HCT116 (cell line): ENCODE measurements around the gene MIS18BP1. TPM values are rescaled to one million over a fixed set of nuclear protein-coding genes. Genes with fewer than 3 reads are reported as not detected.
A peak's percentile ranks its signal among the peaks of the same experiment; 100 is the strongest.
"Not testable (repeated sequence)": the region's sequence is repeated elsewhere in the genome, so short reads cannot be mapped to it uniquely, and the experiment has no call there.

Source experiments
- ATAC-seq: fragments of 200-7000 bp; cut with Tn5 transposase; 2 replicates; pipeline ENCODE4 v1.9.1; 2020; ENCODE audit warnings: mild to moderate bottlenecking, moderate library complexity
- BruUV-seq: library from RNA; stranded (reverse); fragments of 400-500 nt; replicated peaks from 2 replicates; lab custom pipeline; 2021; lab: Mats Ljungman, UMichigan
- CTCF ChIA-PET: fragments of 300-600 bp; sonication (Branson Sonifier 250); formaldehyde crosslinking; loops from one replicate; lab custom pipeline; 2021; ENCODE audit warnings: antibody characterized with exemption; lab: Charles Lee
- POLR2A ChIA-PET: fragments of 300-600, 350-600 bp; sonication (Branson Sonifier 250); formaldehyde crosslinking; loops from one replicate; lab custom pipeline; 2021; ENCODE audit warnings: antibody characterized with exemption; lab: Charles Lee
- RAD21 ChIA-PET, 2 experiments: fragments of 300-600 bp; sonication (Branson Sonifier 250); formaldehyde crosslinking; loops; one replicate each; lab custom pipeline; 2023; ENCODE audit warnings: low total read pairs in 2 of 2; ENCODE audit not compliant: uncharacterized antibody in 2 of 2, unreplicated experiment in 2 of 2, low non-redundant PET in 1 of 2; lab: Charles Lee
- DNase-seq: peaks from one replicate; pipeline ENCODE4 v3.0.0-alpha.2; 2010; ENCODE audit warnings: low read depth, low spot score
- H2AFZ ChIP-seq: fragments of 200-600 bp; shearing (Covaris generic), sonication (generic); 2 replicates; pipeline ENCODE4 v1.6.1; 2017; ENCODE audit warnings: low read depth, mixed run types, mixed read lengths, antibody characterized with exemption, low read length; ENCODE audit not compliant: poor library complexity, severe bottlenecking
- H3K27ac ChIP-seq: 2 replicates; pipeline ENCODE4 v1.5.1; 2012; ENCODE audit warnings: low read depth, low read length
- H3K27me3 ChIP-seq: fragments of 200-600 bp; sonication (generic); 2 replicates; pipeline ENCODE4 v1.6.1; 2016; ENCODE audit warnings: mixed run types, low read length, mixed read lengths; ENCODE audit not compliant: insufficient read depth
- H3K36me3 ChIP-seq, 2 experiments: fragments of 200-500 bp in 1 of 2; fragments of 200-600 bp in 1 of 2; sonication (Bioruptor generic) in 1 of 2; sonication (generic) in 1 of 2; 2 replicates each; pipeline versions ENCODE4 v1.5.1 to v1.6.1; 2014 to 2016; ENCODE audit warnings: low read length in 2 of 2, inconsistent platforms in 1 of 2, mixed read lengths in 1 of 2, mixed run types in 1 of 2; ENCODE audit not compliant: insufficient read depth in 2 of 2, control insufficient read depth in 1 of 2
- H3K4me1 ChIP-seq, 2 experiments: fragments of 200-600 bp in 1 of 2; sonication (generic) in 1 of 2; 2 replicates each; pipeline versions ENCODE4 v1.5.1 to v1.6.1; 2012 to 2017; ENCODE audit warnings: low read length in 2 of 2, inconsistent platforms in 1 of 2, mild to moderate bottlenecking in 1 of 2, mixed read lengths in 1 of 2, mixed run types in 1 of 2, moderate library complexity in 1 of 2; ENCODE audit not compliant: insufficient read depth in 2 of 2, control insufficient read depth in 1 of 2
- H3K4me2 ChIP-seq: fragments of 200-600 bp; sonication (generic); 2 replicates; pipeline ENCODE4 v1.6.1; 2017; ENCODE audit warnings: mixed run types, low read length, mixed read lengths
- H3K4me3 ChIP-seq, 2 experiments: fragments of 200-600 bp in 1 of 2; sonication (generic) in 1 of 2; replicated peaks in 1 of 2; 2 replicates each; pipeline ENCODE4 v1.5.1; 2011 to 2016; ENCODE audit warnings: low read length in 2 of 2, control low read depth in 1 of 2, low read depth in 1 of 2, mild to moderate bottlenecking in 1 of 2, mixed read lengths in 1 of 2, mixed run types in 1 of 2
- H3K79me2 ChIP-seq: fragments of 200-600 bp; sonication (generic); 2 replicates; pipeline ENCODE4 v1.6.1; 2017; ENCODE audit warnings: mild to moderate bottlenecking, mixed run types, low read length, moderate library complexity, mixed read lengths; ENCODE audit not compliant: insufficient read depth
- H3K9ac ChIP-seq: fragments of 200-600 bp; sonication (generic); 2 replicates; pipeline ENCODE4 v1.6.1; 2016; ENCODE audit warnings: low read length, mixed read lengths
- H3K9me2 ChIP-seq: fragments of 200-600 bp; sonication (generic), shearing (Covaris generic); 2 replicates; pipeline ENCODE4 v1.6.1; 2017; ENCODE audit warnings: mixed run types, mild to moderate bottlenecking, moderate library complexity; ENCODE audit not compliant: insufficient read depth
- H3K9me3 ChIP-seq, 2 experiments: fragments of 200-500 bp in 1 of 2; fragments of 200-600 bp in 1 of 2; sonication (Bioruptor generic) in 1 of 2; sonication (generic) in 1 of 2; 2 replicates each; pipeline ENCODE4 v1.6.1; 2014 to 2017; ENCODE audit warnings: low read length in 2 of 2, mixed read lengths in 2 of 2, inconsistent platforms in 1 of 2, low read depth in 1 of 2, mild to moderate bottlenecking in 1 of 2, mixed run types in 1 of 2, moderate library complexity in 1 of 2; ENCODE audit not compliant: control insufficient read depth in 1 of 2, insufficient read depth in 1 of 2
- H4K20me1 ChIP-seq: fragments of 200-600 bp; sonication (generic), shearing (Covaris generic); 2 replicates; pipeline ENCODE4 v1.6.1; 2017; ENCODE audit warnings: mixed run types, mild to moderate bottlenecking, moderate library complexity; ENCODE audit not compliant: insufficient read depth
- CBX3 ChIP-seq: IDR thresholded peaks from 2 replicates; pipeline ENCODE4 v1.6.1; 2012; ENCODE audit warnings: low read depth
- EZH2 ChIP-seq: fragments of 200-600 bp; sonication (generic); IDR thresholded peaks from 2 replicates; pipeline ENCODE4 v1.6.1; 2017; ENCODE audit warnings: antibody characterized with exemption, mixed run types
- SIN3A ChIP-seq: IDR thresholded peaks from 2 replicates; pipeline ENCODE4 v1.6.1; 2012; ENCODE audit warnings: low read depth
- TCF7L2 ChIP-seq: IDR thresholded peaks from 2 replicates; pipeline ENCODE4 v1.7.0; 2011; ENCODE audit warnings: borderline replicate concordance, inconsistent platforms; ENCODE audit not compliant: insufficient read depth, insufficient read length; ENCODE audit errors: extremely low read depth
- ZFX ChIP-seq: fragments of 450-650 bp; IDR thresholded peaks from 2 replicates; pipeline ENCODE4 v1.6.1; 2017
- intact Hi-C: fragments of 100-400 bp; cut with micrococcal nuclease; formaldehyde crosslinking; loops from 2 replicates; pipeline ENCODE4 v1.10.0; 2022
- total RNA-seq: library from RNA; stranded (reverse); gene quantifications from one replicate; pipeline ENCODE4 v1.2.1, GENCODE V29; 2021; ENCODE audit not compliant: unreplicated experiment
- TF ChIP-seq, protein P1 (sequence below): IDR thresholded peaks from 2 replicates; pipeline ENCODE4 v1.6.1; 2012

MIS18BP1 gene
- total RNA-seq, 1 experiment from 2014 or later, result 37.9 TPM

DNA sequence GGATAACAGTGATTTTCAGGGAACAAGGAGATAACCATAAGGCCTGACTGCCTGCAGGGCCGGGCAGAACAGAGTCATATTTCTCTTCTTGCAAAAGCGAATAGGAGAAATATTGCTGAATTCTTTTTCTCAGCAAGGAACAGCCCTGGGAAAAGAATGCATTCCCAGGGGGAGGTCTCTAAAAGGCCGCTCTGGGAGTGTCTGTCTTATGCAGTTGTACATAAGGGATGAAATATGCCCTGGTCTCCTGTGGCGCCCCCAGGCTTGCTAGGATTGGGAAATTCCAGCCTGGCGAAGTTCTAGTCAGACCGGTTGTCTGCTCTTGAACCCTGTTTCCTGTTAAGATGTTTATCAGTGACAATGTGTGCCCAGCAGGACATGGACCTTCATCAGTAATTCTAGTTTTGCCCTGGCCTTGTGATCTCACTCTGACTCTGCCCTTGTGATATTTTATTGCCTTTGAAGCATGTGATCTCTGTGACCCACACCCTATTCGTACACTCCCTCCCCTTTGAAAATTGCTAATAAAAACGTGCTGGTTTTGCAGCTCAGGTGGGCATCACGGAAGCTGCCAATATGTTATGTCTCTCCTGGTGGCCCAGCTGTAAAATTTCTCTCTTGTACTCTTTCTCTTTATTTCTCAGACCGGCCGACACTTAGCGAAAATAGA is 28.9 kb upstream of the MIS18BP1 start:
- H3K4me2 ChIP-seq, BruUV-seq, POLR2A ChIA-PET, H3K4me1 ChIP-seq, H3K4me3 ChIP-seq, H3K9ac ChIP-seq, RAD21 ChIA-PET, H3K27me3 ChIP-seq, H3K9me3 ChIP-seq, intact Hi-C loops, H4K20me1 ChIP-seq, H3K36me3 ChIP-seq, ATAC-seq, DNase-seq, H2AFZ ChIP-seq, CTCF ChIA-PET, H3K9me2 ChIP-seq, H3K27ac ChIP-seq, H3K79me2 ChIP-seq: not testable (repeated sequence)
- TF ChIP-seq TCF7L2 (peak; percentile 65), CBX3 (0 out of 2 replicates have a peak, but pooled peaks have one; percentile 29)

DNA sequence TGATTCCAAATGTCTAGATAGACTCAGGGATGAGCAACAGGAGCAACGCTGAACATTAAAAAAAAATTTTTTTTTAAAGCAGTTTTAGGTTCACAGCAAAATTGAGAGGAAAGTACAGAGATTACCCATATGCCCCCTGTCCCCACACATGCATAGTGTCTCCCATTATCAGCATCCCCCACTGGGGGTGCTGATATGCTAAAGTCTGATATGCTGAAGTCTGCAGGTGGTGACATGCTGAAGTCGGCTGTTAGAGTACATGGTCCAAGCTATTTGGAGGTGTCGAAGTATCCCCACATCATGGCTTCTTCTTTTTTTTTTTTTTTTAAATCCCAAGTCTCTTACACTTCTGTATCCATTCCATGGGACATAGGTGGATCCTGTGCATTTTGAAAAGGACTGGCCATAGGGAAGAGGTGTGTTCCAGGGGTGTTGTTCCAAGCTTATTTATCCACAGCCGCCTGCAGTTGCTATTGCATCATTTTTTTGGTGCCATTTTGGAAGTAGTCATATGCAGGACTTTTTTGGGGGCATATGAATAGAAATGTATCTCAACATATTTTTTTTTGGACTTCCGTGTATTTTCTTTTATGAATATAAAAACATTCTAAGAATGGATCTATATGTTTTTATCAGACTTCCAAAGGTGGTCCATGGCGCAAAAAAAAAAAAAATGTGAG is 19.0 kb upstream of the MIS18BP1 start:
- H3K27me3 ChIP-seq, result no peaks in the 10 kb centered on the region
- POLR2A ChIA-PET, result no interaction called here
- no peaks in the 10 kb centered on the region for H3K9me3 ChIP-seq
- no peaks in the 10 kb centered on the region for H3K36me3 ChIP-seq
- intact Hi-C loops, result no loop called here
- ATAC-seq, result no peak
- RAD21 ChIA-PET, result no interaction called here
- H3K9ac ChIP-seq, result no peak overlapping the region
- CTCF ChIA-PET, result no interaction called here
- H3K4me1 ChIP-seq, result no peaks in the 10 kb centered on the region
- H2AFZ ChIP-seq, result no peak overlapping the region
- BruUV-seq, result no TSS peak
- no peak overlapping the region for H3K4me2 ChIP-seq
- TF ChIP-seq ZFX (no peak), SIN3A (no peak), EZH2 (no peak)
- TF ChIP-seq, protein P1, sequence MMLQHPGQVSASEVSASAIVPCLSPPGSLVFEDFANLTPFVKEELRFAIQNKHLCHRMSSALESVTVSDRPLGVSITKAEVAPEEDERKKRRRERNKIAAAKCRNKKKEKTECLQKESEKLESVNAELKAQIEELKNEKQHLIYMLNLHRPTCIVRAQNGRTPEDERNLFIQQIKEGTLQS, result no peak
- TF ChIP-seq, all 23 proteins: peak for 0
- Histone ChIP-seq H3K79me2 (no peaks in the 10 kb centered on the region), H3K27ac (no peak overlapping the region), H4K20me1 (no peaks in the 10 kb centered on the region), H3K9me2 (no peaks in the 10 kb centered on the region), H3K4me3 (no peak overlapping the region)
- no peak for DNase-seq
